Measurements from ENCODE around the gene BASP1. TPM values are rescaled to one million over a fixed set of nuclear protein-coding genes. Genes with fewer than 3 reads are reported as not detected.

The BASP1 gene
- total RNA-seq, 1 experiment from 2014 or later: not detected

DNA sequence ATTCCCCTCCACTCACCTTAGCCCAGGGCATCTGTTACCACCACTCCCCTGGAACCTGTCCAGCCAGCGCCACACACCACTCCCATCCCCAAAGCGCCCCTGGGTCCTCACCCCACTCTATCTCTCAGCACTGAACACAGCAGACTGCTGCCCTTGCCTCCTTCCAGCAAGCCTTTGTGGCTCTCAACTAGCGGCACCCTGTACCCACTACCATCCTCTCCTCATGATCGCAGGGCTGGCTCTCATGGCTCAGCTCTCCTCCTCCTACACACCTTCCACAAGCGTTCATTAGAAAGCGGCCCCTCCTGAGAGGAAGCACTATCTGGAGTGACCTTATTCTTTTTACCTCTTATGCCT is 13.3 kb upstream of the BASP1 start:
- Mint-ChIP-seq H3K36me3 (ENCODE audit: insufficient read depth, unreplicated experiment) (no peaks in the 10 kb centered on the region), H3K27me3 (ENCODE audit: unreplicated experiment) (peaks cover 19% of the 10 kb centered on the region), H3K27ac (ENCODE audit: unreplicated experiment) (no peak overlapping the region), H3K4me3 (ENCODE audit: low read depth, unreplicated experiment) (no peak overlapping the region), H3K4me1 (ENCODE audit: low read depth, unreplicated experiment) (peaks cover 14% of the 10 kb centered on the region), H3K9me3 (ENCODE audit: low read depth, unreplicated experiment) (no peaks in the 10 kb centered on the region)
- TF ChIP-seq, protein P1, sequence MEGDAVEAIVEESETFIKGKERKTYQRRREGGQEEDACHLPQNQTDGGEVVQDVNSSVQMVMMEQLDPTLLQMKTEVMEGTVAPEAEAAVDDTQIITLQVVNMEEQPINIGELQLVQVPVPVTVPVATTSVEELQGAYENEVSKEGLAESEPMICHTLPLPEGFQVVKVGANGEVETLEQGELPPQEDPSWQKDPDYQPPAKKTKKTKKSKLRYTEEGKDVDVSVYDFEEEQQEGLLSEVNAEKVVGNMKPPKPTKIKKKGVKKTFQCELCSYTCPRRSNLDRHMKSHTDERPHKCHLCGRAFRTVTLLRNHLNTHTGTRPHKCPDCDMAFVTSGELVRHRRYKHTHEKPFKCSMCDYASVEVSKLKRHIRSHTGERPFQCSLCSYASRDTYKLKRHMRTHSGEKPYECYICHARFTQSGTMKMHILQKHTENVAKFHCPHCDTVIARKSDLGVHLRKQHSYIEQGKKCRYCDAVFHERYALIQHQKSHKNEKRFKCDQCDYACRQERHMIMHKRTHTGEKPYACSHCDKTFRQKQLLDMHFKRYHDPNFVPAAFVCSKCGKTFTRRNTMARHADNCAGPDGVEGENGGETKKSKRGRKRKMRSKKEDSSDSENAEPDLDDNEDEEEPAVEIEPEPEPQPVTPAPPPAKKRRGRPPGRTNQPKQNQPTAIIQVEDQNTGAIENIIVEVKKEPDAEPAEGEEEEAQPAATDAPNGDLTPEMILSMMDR (IDR thresholded peaks at IDR 0.05; ENCODE audit: unreplicated experiment): no peak
- DNase-seq: no peak
- CTCF ChIA-PET: no interaction called here
- intact Hi-C loops (cut with micrococcal nuclease; ENCODE audit: unreplicated experiment): loop anchor here (10.0 kb wide), 1 partner anchor 649 kb away; no protein-coding TSS in a partner anchor
- no TSS peak for BruUV-seq (replicated peaks)

DNA sequence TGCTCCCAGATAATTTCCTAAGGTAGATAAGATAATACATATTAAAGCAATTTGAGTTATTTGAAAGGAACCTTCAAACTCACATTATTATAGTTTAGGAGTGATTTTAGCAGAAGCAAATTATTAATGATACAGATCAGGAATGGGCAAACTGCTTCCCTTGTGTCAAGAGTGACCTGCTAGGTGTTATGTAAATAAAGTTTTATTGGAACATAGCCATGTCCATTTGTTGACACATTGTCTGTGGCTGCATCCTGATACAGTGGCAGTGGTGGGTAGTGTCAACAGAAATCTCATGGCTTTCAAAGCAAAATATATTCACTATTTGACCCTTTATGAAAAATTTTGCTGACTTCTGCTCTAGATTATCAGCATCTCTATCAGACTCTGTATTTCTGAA is 11.4 kb upstream of the BASP1 start:
- Mint-ChIP-seq H3K4me3 (ENCODE audit: low read depth, unreplicated experiment) (no peak overlapping the region), H3K36me3 (ENCODE audit: insufficient read depth, unreplicated experiment) (no peaks in the 10 kb centered on the region), H3K27ac (ENCODE audit: unreplicated experiment) (no peak overlapping the region), H3K9me3 (ENCODE audit: low read depth, unreplicated experiment) (no peaks in the 10 kb centered on the region), H3K4me1 (ENCODE audit: low read depth, unreplicated experiment) (peaks cover 14% of the 10 kb centered on the region), H3K27me3 (ENCODE audit: unreplicated experiment) (peaks cover 37% of the 10 kb centered on the region)
- intact Hi-C loops (cut with micrococcal nuclease; ENCODE audit: unreplicated experiment): loop anchor here (10.0 kb wide), 1 partner anchor 651 kb away; no protein-coding TSS in a partner anchor
- DNase-seq: no peak
- TF ChIP-seq, protein P1 (IDR thresholded peaks at IDR 0.05; ENCODE audit: unreplicated experiment): no peak
- BruUV-seq (replicated peaks): no TSS peak
- CTCF ChIA-PET: no interaction called here

DNA sequence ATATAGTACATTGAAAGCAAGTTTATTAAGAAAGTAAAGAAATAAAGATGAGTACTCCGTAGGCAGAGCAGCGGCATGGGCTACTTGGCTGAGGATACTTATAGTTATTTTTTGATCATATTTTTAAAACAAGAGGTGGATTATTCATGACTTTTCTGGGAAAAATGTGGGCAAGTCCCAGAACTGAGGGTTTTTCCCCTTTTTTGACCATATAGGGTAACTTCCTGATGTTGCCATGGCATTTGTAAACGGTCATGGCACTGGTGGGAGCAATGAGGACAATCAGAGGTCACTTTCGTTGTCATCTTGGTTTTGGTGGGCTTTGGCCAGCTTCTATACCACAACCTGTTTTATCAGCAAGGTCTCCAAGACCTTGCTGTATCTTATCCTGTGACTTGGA is 5.2 kb upstream of the BASP1 start:
- H3K27ac Mint-ChIP-seq (ENCODE audit: unreplicated experiment): no peak overlapping the region
- intact Hi-C loops (cut with micrococcal nuclease; ENCODE audit: unreplicated experiment): no loop called here
- no peaks in the 10 kb centered on the region for H3K9me3 Mint-ChIP-seq (ENCODE audit: low read depth, unreplicated experiment)
- no peak overlapping the region for H3K4me3 Mint-ChIP-seq (ENCODE audit: low read depth, unreplicated experiment)
- H3K4me1 Mint-ChIP-seq (ENCODE audit: low read depth, unreplicated experiment): no peaks in the 10 kb centered on the region
- CTCF ChIA-PET: no interaction called here
- no peaks in the 10 kb centered on the region for H3K36me3 Mint-ChIP-seq (ENCODE audit: insufficient read depth, unreplicated experiment)
- TF ChIP-seq, protein P1 (IDR thresholded peaks at IDR 0.05; ENCODE audit: unreplicated experiment): no peak
- peaks cover 28% of the 10 kb centered on the region for H3K27me3 Mint-ChIP-seq (ENCODE audit: unreplicated experiment)
- no peak for DNase-seq
- no TSS peak for BruUV-seq (replicated peaks)

DNA sequence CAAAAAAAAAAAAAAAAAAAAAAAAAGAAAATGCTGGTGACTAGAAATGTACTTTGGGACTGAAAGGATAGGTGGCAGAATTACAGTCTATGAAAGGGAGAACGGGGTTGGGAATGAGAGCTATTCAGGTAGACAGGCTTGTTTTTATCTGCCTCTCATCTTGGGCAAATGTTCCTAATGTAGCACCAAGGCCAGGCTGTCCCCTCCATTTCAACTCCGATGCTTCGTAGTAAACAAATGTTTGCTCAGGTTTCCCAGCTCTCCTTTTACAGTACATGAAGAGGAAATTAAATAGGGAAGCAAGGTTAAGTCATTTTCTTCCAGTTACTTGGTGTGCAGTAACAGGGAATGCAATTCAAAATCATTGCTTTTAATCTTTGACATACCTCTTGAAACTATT is 4.4 kb upstream of the BASP1 start:
- TF ChIP-seq, protein P1 (IDR thresholded peaks at IDR 0.05; ENCODE audit: unreplicated experiment): no peak
- BruUV-seq (replicated peaks): no TSS peak
- intact Hi-C loops (cut with micrococcal nuclease; ENCODE audit: unreplicated experiment): no loop called here
- CTCF ChIA-PET: interaction anchor here (0.6 to 0.7 kb wide), 2 partner anchors 17 to 1079 kb away, joined by 3 to 4 read pairs; no protein-coding TSS in a partner anchor
- Mint-ChIP-seq H3K9me3 (ENCODE audit: low read depth, unreplicated experiment) (no peaks in the 10 kb centered on the region), H3K27ac (ENCODE audit: unreplicated experiment) (no peak overlapping the region), H3K4me1 (ENCODE audit: low read depth, unreplicated experiment) (no peaks in the 10 kb centered on the region), H3K4me3 (ENCODE audit: low read depth, unreplicated experiment) (no peak overlapping the region), H3K27me3 (ENCODE audit: unreplicated experiment) (peaks cover 28% of the 10 kb centered on the region), H3K36me3 (ENCODE audit: insufficient read depth, unreplicated experiment) (no peaks in the 10 kb centered on the region)
- DNase-seq: no peak
